Left colon (tissue), 2 donors: ENCODE results near the gene CACNA1B. TPM values are rescaled to one million over a fixed set of nuclear protein-coding genes. Genes with fewer than 3 reads are reported as not detected.
A peak's percentile ranks its signal among the peaks of the same experiment; 100 is the strongest.
"Not testable (repeated sequence)": the region's sequence is repeated elsewhere in the genome, so short reads cannot be mapped to it uniquely, and the experiment has no call there.

Source experiments
- ATAC-seq: fragments of 200-7000 bp; cut with Tn5 transposase; one replicate; pipeline ENCODE4 v1.9.1; 2020; ENCODE audit warnings: mild to moderate bottlenecking, moderate library complexity
- DNase-seq, 2 donors: peaks; one replicate each; pipeline ENCODE4 v3.0.0-alpha.2; 2020
- intact Hi-C, 2 donors: fragments of 100-400 bp; cut with DNase I in 1 of 2; cut with micrococcal nuclease in 1 of 2; formaldehyde crosslinking; loops; one replicate each; pipeline versions ENCODE4 v1.11.2 to v1.14.0; 2022; cut with DNase I, micrococcal nuclease
- long read RNA-seq: library from polyadenylated mRNA; unstranded; transcript quantifications from one replicate; pipeline ENCODE4 v2.0.0, GENCODE V29; 2021
- total RNA-seq, 2 donors: library from RNA; stranded (reverse); fragmentation: NEBNext Ultra II Directional; extraction: Animal tissue kit (Norgen Biotek cat#: 25700); gene quantifications; one replicate each; pipeline ENCODE4 v1.2.1, GENCODE V29; 2021
- donor health status: DM: no; HTN: no; CAD: no.
- donor health status: DM: yes; HTN: yes; CAD: no.

Gene CACNA1B
- total RNA-seq: under 1 TPM; 0.22 to 0.24 TPM
- long read RNA-seq: 0 reads

- intact Hi-C loops: not testable (repeated sequence)
Measured at GRCh38 chr9:137877506-137878122, at the start of gene CACNA1B. Gene CACNA1B, plus strand, starts transcription at chr9:137877782. Its CDS starts 152 bp downstream, at chr9:137877934.

GRCh38 chr9:137827908-137828526 is 49.6 kb upstream of the CACNA1B start:
- intact Hi-C loops: no loop called here
- DNase-seq: no peak
- peak; percentile 11 for ATAC-seq

More at GRCh38 chr9:137877506-137878122, at the start of gene CACNA1B:
- not testable (repeated sequence) for DNase-seq, ATAC-seq

GRCh38 chr9:137828527-137829259 is 48.9 kb upstream of the CACNA1B start:
- intact Hi-C loops: no loop called here
- ATAC-seq (peak; percentile 25), DNase-seq (no peak)

- no peak for DNase-seq
- intact Hi-C loops: no loop called here
- no peak for ATAC-seq
Measured at GRCh38 chr9:137829260-137829996, 48.2 kb upstream of the CACNA1B start.

GRCh38 chr9:137832191-137832700 is 45.3 kb upstream of the CACNA1B start:
- no peak for DNase-seq
- intact Hi-C loops: no loop called here
- no peak for ATAC-seq

GRCh38 chr9:137832830-137833590 is 44.6 kb upstream of the CACNA1B start:
- ATAC-seq: no peak
- intact Hi-C loops: no loop called here
- DNase-seq: no peak

- DNase-seq (no peak), ATAC-seq (no peak)
Measured at GRCh38 chr9:137833721-137834613, 43.6 kb upstream of the CACNA1B start.

GRCh38 chr9:137834846-137835546 is 42.6 kb upstream of the CACNA1B start:
- ATAC-seq (no peak), DNase-seq (no peak)
- intact Hi-C loops: no loop called here

More at GRCh38 chr9:137833721-137834613, 43.6 kb upstream of the CACNA1B start:
- intact Hi-C loops: no loop called here

- intact Hi-C loops: no loop called here
- ATAC-seq (peak; percentile 7), DNase-seq (no peak)
Measured at GRCh38 chr9:137836151-137836830, 41.3 kb upstream of the CACNA1B start.

GRCh38 chr9:137836831-137837241 is 40.7 kb upstream of the CACNA1B start:
- ATAC-seq (peak; percentile 12), DNase-seq (no peak)
- intact Hi-C loops: no loop called here

- intact Hi-C loops: no loop called here
- peak; percentile 27 for ATAC-seq
- DNase-seq: no peak
Measured at GRCh38 chr9:137837345-137838278, 40.0 kb upstream of the CACNA1B start.

- intact Hi-C loops: no loop called here
- DNase-seq (no peak), ATAC-seq (no peak)
Measured at GRCh38 chr9:137838576-137838975, 39.0 kb upstream of the CACNA1B start.

- no peak for ATAC-seq
- no peak for DNase-seq
- intact Hi-C loops: no loop called here
Measured at GRCh38 chr9:137843355-137843754, 34.2 kb upstream of the CACNA1B start.

GRCh38 chr9:137851516-137852267 is 25.9 kb upstream of the CACNA1B start:
- intact Hi-C loops: no loop called here
- DNase-seq: no peak
- ATAC-seq: no peak
